Urothelium cell line (cell line): Measurements from ENCODE around the gene FCRLB.
"Not testable (repeated sequence)": the region's sequence is repeated elsewhere in the genome, so short reads cannot be mapped to it uniquely, and the experiment has no call there.

Experiments used
- DNase-seq: peaks from one replicate; pipeline ENCODE4 v3.0.0; 2011; ENCODE audit warnings: low spot score, mixed read lengths
- FAIRE-seq: peaks from 2 replicates; lab custom pipeline; 2011; peaks lifted over from hg19 to GRCh38; lab: Jason Lieb, UNC

FCRLB gene

DNA sequence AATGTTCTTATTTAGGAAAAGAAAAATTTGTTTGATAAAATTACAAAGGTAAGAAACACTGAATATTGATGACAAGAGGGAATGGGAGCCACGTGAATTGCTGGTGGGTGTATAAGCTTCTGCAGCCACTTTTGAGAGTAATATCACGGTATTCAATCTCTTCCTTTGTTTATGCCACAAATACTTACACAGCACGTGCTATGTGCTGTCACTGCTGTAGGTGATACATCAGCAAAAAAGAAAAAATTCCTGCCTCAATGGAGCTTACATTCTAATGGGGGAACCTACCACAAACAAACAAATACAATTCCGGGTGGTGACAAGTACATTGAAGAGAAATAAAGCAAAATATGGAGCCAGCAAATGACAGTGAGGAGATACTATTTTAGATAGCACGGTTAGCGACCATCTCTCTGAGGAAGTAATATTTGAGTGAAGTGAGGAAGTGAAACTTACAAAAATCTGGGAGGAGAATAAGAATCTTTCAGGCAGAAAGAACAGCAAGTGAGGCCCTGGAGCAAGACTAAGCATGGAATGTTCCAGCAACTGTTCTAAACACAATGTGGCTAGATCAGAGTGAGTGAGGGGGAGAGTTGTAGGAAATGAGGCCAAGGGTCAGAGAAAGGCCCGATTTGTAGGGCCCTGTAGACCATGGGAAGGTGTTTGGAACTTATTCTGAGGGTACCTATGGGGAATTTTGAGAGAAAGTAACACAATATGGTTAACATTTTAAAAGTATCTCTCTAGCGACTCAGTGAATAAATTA, 2.6 kb upstream of the FCRLB start:
- FAIRE-seq (no peak), DNase-seq (no peak)

DNA sequence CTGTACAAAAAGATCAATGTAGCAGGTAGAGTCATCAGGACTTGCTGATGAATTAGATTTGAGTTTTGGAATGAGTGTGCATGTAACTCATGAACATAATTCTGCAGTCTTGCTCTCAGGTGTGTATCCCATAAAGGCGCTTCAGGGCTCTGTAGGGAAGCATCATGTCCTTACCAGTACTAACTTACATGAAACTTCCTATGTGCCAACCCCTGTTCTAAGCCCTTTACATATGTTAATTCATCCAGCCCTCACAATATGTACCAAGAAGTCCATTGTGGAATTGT, 2.1 kb upstream of the FCRLB start:
- no peak for FAIRE-seq
- no peak for DNase-seq

DNA sequence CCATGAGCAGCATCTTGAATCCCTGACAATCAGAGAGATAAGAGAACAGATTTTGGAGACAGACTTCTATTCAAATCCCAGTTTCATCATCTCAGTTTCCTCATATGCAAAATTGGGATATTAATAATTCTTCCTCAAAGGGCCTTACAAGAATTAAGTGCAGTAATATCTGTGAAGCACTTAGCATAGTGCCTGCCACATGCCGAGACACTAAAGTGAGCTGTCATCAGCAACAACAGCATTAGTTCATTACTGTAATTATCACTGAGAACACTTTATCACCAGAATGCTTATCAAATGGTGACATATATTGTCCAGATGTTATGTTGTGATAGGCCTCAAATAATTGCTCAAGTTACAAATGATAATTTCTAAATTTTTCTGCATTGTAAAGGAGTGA, 922 bp upstream of the FCRLB start:
- DNase-seq, result no peak
- no peak for FAIRE-seq

DNA sequence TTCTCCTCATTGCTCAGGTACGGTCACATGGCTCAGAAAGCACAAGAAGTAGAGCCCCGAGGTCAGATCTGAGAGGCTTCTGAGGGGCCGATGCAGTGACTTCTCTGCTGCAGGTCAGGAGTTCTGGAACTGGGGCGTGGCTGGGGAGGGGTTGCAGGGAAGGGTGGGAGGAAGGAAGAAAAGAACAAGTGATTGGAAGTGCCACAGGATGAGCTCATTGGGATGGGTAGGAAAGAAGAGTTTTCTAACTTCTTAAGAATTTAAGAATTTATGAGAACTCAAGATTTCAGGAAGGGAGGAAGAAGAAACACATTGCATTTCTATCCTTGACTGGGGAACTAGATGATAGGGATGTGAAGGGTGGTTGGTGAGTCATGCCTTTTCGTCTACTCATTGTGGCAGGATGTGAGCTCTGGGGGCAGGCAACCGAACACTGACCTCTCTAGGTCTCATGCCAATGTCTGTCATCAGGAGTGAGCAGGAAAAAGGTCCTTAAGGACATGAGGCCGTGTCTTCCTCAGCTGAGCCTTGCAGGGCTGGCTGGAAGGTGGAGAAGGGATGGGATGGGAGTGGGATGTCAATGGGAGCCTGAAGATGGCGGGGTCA, 497 bp downstream of the FCRLB start:
- DNase-seq, result peak; percentile 72
- no peak for FAIRE-seq

DNA sequence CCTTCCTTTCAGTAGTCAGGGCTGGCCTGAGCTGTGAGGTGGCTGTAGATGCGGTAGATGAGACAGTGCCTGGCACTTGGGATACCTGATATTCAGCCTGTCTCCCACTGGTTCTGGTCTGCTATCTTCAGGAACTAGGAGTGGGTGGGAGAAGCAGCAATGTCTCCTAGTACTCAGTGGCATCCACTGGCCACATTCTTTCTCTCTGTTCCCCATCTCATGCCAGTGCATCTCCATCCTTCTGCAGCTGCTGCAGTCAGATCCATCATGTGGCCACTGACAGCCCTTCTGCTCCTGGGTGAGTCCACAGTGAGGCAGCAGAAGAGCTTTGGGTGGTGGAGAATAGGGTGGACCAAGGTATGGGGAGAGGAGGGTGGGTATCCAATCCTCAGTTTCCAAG, 1.1 kb downstream of the FCRLB start:
- DNase-seq, result no peak
- FAIRE-seq, result no peak

DNA sequence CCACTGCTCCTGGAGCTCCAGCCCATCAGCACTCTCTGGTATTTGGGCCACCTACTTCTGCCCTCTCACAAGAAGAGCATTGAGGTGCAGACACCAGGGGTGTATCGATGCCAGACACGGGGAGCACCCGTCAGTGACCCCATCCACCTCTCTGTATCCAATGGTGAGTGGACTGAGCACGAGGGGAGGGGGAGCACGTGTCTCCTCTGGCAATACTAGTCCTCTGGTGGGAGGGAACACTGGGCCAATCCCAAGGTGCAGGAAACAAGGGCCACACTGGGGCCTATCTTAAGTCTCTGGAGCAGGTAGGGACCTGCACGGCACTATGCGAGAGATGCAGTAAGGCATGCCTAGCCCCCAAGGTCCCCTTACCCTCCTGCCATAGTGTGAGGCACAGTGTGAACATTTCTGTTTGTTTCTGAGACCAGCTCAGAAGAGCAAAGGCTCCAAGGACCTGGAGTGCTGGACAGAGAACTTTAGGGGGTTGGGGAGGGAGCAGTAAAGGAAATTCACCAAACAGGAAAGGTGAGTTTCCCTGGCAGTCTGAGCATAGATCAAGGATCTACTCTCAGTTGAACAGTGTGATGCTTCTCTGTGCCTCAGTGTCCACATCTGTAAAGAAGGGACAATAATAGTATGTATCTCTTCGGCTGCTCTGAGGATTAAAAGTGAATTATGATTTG, 2.3 kb downstream of the FCRLB start:
- DNase-seq (no peak), FAIRE-seq (no peak)

DNA sequence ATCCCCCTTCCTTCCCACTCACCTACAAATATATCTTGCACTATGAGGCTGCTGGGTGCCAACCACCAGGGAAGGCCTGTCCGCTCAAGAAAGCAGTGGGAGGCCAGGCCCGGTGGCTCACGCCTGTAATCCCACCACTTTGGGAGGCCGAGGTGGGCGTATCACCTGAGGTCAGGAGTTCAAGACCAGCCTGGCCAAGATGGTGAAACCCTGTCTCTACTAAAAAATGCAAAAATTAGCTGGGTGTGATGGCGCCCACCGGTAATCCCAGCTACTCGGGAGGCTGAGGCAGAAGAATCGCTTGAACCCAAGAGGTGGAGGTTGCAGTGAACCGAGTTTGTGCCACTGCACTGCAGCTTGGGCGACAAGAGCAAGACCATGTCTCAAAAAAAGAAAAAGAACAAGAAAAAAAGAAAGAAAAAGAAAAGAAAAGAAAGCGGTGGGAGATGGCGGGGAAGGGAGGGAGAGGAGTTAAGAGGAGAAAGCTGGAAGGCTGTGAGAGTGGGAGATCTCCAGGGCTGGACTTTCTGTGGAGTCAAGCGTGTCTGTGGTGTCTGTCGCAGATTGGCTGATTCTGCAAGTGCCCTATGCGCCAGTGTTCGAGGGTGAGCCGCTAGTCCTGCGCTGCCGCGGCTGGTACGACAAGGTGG, 4.0 kb downstream of the FCRLB start:
- not testable (repeated sequence) for FAIRE-seq, DNase-seq

DNA sequence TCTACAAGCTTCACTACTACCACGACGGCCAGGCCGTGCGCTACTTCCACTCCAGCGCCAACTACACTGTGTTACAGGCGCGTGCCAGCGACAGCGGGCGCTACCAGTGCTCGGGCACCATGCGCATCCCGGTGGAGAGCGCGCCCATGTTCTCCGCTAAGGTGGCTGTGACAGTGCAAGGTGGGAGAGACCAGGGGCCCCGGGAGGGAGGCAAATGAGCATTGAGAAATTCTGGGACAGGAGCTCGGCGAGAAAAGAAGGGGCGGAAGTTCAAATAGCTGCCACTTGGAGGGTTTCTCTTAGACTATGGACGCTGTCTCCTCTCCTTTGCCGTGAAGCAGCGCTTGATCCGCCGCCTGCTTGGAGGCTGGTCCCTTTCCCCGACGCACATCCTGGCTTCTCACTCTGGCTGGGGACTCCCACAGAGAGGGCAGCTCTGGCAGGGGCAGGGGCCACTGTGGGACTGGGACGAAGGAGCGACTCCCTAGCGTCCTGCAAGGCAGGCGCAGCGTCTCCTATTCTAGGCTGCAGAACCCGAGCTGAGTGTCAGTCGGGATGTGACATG, 4.6 kb downstream of the FCRLB start:
- FAIRE-seq, result no peak
- peak; percentile 40 for DNase-seq

DNA sequence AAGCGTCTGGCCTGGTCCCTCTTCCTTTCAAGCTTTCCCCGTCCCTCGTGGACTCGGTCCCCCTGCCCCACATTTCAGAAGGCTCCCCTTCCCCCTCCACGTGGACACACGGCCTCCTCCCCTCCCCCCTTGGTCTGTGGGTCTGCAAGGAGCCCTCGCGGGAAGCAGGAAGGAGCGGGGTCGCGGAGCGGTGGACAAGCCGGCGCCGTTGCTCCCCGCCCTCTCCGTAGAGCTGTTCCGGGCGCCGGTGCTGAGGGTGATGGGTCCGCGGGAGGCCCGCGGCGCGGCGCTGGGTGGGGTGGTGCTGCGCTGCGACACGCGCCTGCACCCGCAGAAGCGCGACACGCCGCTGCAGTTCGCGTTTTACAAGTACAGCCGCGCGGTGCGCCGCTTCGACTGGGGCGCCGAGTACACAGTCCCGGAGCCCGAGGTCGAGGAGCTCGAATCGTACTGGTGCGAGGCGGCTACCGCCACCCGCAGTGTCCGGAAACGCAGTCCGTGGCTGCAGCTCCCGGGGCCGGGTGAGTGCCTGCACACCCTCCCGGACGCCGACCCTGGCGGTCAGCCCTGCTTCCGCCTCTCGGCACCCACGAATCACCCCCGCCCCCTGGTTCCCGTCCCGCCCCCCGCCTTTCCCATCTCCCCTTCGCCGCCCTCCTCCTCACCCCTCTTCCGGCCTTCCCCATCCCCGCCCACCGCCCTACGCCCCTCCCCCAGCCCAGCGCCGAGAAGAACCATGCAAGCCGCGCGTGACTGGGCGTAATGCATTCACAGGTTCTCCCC, 5.3 kb downstream of the FCRLB start:
- DNase-seq (peak; percentile 85), FAIRE-seq (no peak)

DNA sequence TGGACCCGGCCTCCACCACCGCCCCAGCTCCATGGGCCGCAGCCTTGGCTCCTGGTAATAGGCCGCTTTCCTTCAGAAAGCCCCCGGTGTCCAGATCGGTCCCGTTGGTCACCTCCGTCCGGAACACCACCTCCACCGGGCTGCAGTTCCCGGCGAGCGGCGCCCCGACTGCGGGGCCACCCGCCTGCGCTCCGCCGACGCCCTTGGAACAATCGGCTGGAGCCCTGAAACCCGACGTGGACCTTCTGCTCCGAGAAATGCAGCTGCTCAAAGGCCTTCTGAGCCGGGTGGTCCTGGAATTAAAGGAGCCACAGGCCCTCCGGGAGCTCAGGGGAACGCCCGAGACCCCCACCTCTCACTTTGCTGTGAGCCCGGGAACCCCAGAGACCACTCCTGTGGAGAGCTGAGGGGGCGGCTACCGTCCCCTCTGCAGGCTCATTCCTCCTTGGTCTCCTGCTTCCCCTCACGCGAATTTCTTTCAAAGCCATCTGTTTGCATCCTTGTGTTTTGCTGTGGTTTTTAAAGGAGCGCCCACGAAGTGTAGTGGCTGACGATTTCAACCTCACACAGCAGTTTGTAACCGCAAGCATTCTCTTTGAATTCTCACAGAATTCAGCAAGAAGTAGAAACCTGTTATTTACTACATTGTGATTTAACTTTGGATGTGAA, 6.0 kb downstream of the FCRLB start:
- DNase-seq (peak; percentile 11), FAIRE-seq (no peak)

DNA sequence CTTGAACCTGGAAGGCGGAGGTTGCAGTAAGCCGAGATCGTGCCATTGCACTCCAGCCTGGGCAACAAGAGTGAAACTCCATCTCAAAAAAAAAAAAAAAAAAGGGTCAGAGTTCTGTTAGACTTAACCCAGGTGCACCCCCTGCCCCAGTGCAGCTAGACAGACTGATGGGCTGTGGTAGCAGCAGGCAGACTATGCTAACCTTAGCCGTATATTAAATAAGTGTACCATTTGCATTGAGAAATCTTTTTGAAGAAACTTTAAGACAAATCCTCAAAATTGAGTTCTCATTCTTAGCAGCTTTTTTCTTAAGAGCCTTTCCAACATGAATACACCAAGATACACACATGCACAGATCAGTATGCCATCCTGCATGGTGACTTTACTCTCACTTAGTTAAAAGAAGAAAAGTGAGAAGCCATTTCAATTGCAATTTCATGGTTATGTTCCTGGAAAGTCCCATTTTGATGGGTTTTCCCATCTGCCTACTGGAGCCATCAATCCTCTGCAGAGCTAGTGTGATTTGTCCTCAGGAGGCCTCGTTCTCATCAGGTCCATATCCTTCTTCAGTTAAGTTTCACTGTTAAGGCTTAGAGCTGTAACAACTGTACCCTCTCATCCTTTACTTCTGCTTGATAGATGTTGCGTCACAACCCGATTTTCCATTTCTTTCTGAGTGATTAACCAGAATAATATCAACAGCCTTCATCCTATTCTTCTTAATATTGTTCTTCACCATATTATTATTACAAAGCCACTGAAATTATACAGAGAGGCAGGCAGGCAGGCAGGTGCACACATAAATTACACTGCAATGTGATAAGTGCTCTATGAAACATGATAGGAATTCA, 7.3 kb downstream of the FCRLB start:
- FAIRE-seq (no peak), DNase-seq (no peak)

DNA sequence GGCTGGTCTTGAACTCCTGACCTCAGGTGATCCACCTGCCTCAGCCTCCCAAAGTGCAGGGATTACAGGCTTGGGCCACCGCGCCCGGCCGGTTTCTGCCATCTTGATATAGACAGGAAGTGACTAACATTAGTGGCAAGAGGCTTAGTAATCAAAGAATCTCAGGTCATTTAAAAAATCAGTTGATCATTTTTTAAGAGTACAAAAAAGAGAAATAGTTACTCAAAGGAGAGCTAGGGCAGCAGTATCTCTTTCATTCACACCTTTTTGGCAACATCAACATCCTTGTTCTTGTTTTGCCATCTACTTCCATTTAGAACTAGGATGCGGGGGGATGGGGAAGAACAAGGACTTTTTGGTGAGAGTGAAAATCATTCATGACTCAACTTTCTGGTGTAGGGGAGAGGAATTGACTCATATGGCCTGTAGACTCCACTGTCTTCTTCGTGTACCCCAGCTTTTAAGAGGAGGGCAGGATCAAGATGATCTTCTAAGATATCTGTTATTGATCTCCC, 8.8 kb downstream of the FCRLB start:
- FAIRE-seq (no peak), DNase-seq (peak; percentile 40)

DNA sequence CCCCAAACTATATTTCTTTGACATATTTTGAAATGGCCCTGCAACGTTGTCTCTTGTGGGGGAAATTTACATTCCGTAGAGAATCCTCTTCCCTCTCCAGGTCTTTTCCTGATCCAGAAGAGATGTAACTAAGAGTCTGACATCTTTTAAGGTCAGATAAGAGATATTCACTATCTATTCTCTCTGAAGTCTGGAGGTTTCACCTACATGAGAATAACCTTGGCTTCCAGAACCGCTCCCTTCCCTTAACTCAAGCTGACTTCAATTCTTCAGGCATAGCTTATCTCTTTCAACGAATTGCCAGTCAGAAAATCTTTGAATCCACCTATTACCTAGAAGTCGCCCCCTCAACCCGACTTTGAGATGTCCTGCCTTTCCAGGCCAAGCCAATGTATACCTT, 9.9 kb downstream of the FCRLB start:
- FAIRE-seq (no peak), DNase-seq (no peak)

DNA sequence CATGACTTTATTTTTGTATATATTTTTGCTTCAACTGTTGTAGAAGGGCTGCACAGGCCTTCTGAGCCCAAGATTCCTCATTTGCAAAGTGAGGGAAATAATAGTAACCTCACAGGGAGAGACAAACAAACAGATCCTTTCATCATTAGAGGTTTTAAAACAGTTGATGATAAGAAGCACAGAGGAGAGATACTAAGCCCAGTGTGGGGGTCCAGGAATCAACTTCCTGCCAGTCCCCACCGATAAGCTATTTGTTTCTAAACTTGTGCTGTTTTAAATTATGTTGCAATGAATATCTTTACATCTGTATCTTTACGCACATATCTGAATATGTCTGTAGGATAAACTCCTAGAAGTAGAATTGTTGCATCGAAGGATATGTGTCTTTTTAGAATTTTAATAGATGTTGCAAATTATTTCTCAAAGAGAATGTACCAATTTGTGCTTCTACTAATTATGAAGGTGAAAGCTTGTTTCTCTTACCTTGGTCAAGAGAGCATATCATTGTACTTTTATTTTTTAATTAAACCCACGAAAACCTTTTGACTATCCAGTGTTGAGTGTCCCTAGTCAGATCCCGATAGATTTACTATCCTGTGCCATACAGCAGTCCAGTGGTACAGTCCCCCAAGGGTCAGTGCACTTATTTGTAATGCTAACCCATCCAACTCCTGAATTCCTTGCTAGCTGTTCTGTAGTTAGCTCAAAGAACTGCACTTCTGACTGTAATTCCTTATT, 10.8 kb downstream of the FCRLB start:
- FAIRE-seq (no peak), DNase-seq (no peak)

DNA sequence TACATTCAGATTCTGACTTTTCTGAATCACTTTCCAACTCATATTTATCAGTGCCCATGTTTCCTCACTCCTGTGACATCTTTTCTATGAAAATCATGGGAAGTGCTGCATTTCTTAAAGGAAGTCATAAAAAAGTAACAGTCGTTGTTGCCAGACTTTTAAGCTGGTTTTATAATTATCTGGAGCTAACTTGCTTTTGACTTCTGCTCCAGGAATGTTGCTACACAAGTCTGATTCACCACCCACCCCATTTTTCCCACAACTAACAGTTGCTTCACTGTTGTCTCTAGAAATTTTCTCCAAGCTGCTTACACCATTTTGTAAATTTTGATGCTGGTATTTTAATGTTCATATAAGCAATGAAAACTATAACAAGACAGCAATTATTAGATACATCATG, 12.2 kb downstream of the FCRLB start:
- no peak for FAIRE-seq

DNA sequence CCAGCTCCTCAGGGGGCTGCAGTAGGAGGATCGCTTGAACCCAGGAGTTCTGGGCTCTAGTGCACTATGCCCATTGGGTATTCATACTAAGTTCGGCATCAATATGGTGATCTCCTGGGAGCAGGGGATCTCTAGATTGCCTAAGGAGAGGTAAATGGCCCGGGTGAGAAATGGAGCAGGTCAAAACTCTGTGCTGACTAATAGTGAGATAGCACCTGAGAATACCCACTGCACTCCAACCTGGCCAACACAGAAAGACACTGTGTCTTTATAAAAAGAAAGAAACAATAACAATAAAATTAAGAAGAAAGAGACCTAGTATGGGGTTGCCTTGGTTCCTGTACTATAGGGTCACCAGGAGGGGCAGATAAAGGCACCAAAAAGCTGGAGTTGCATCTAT, 14.5 kb downstream of the FCRLB start:
- FAIRE-seq, result no peak
- no peak for DNase-seq

More for the DNA sequence above, 12.2 kb downstream of the FCRLB start:
- DNase-seq, result peak; percentile 12

DNA sequence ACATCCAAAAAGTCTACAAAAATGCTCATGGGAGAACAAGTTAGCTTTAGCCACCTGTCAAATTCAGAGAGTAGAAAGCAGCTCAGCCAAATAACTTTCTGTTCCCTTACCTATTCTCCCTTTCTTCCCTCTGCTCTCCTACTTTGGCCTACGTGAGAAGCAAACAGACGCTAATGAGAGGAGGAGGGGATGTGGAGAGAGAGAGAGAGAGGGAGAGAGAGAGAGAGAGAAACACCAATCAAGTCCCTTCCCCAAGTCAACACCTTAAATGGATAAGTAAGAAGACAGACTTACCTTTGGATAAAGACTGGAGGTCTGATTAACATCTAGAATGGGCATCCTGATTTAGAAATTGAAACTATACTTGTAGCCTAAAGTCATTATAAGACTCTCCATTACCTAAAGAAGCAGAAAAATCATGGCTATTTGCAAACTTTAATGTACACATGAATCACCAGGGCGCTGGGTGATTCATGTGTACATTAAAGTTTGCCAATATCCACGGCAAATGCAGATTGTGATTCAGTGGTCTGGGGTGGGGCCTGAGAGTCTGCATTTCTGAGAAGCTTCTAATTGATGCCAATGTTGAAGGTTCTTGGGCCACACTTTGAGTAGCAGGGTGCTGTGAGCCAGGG, 15.1 kb downstream of the FCRLB start:
- no peak for DNase-seq
- no peak for FAIRE-seq

DNA sequence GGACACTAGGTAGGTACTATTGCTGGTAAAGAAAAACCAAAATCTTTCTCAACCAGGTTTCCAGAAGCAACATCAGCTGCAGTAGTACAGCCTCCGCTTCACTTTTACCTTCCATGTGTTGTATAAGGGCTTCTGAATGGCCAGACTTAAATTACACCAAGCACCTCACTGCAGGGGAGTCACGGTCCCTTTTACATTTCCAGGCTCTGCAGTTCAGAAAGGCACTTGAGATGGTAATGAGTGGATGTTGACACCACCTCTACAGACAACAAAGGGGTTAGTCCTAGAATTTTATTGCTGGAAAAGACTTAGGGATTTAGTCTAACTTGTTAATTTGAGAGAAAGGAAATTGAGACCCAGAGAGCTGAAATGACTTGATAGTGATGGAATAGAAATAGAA, 16.3 kb downstream of the FCRLB start:
- FAIRE-seq (no peak), DNase-seq (no peak)
